ENCODE results near the gene CCDC87.
"Not testable (repeated sequence)": the region's sequence is repeated elsewhere in the genome, so short reads cannot be mapped to it uniquely, and the experiment has no call there.

The CCDC87 gene

DNA sequence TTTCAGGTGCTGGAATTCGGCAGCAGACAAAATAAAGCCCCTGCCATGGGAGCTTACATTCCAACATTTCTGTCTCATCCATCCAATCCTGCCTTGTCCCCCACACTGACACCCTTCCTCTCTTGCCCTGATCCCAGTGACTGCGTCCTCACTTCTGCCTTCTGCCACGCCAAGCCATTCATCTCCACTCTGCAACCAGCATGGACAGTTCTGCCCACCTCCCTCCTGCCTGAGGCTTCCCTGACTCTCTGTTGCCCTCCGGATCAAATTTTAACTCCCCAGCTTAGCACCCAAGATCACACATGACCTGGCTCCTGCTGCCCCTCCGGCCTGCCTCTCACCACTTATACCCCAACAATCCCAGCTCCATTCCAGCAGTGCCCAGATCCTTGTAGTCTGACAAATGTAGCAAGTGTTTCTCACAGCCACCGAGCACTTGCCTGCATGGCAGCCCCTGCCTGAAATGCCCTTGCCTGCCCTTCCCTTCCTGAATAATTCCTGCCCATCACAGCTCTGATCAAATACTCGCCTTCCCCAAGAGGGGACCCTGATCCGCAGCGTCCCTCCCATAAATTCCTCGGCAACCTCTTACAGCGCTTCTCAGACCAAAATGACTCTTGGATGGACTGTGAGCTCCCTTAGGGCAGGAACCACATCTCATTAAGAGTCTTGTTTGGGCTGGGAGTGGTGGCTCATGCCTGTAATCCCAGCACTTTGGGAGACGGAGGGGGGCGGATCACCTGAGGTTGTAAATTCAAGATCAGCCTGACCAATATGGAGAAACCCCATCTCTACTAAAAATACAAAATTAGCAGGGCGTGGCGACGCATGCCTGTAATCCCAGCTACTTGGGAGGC, 43.9 kb downstream of the CCDC87 start:
- no peak for DNase-seq

DNA sequence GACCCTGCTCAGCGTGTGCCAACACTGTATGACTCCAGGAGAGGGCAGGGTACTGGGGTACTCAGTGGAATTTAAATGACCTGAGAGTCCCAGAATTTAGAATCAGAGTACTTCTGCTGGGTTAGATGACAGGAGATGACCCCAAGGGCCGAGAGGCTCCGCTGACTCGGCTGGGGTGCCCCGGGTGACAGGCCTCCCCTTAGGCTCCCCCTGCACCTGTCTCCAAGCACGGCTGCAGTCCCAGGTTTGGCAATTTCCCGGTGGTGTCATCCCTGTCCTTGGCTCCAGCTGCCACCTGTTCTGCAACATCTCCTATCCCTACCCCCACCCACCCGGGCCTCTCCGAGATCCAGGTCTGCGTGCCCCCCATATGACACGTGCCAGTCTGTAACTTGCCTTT, 44.8 kb downstream of the CCDC87 start:
- DNase-seq = no peak

DNA sequence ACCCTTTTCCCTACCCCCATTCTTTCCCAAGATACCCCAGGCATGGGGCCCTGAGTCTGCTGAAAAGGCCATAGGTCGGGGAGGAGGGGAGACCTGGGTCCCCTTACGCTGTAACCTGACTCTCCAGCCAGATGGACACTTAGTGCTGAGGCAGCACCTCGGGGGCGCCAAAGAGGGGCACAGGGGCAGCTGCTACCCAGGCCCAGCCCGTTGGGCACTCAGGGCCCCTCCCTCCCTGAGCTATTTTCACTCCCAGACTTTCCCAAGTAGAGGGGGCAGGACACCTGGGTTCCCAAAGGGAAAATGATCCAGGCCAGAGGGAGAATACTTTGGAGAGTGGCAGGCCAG, 45.2 kb downstream of the CCDC87 start:
- DNase-seq = no peak

DNA sequence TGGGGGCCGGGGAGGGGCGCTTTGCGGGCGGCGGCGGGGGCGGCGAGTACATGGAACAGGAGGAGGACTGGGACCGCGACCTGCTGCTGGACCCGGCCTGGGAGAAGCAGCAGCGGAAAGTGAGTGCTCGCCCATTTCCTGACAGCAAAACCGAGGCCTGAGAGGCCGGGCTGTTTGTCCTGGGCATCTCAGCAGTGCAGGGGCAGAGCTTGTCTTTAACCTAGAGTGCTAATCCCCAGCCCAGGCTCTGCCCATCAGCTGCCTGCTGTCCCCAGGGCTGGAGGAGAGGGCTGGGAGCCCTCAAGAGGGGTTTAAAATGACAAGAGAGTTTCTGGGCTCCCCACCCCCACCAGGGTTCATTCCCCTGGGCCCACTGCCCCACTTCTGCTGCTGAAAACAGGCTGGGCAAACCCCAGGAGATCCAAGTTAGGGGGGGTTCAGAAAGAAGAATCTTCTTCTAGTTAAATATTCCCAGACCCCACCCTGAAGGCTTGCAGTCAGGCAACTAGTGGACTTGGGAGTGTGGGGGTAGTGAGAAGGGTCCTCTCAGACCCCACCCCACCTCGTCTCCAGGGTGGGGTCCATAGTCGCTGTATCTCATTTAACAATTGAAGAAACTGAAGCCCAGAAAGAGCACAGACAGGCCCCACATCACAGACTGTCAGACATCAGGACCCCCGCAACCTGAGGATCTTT, 45.7 kb downstream of the CCDC87 start:
- DNase-seq = no peak

DNA sequence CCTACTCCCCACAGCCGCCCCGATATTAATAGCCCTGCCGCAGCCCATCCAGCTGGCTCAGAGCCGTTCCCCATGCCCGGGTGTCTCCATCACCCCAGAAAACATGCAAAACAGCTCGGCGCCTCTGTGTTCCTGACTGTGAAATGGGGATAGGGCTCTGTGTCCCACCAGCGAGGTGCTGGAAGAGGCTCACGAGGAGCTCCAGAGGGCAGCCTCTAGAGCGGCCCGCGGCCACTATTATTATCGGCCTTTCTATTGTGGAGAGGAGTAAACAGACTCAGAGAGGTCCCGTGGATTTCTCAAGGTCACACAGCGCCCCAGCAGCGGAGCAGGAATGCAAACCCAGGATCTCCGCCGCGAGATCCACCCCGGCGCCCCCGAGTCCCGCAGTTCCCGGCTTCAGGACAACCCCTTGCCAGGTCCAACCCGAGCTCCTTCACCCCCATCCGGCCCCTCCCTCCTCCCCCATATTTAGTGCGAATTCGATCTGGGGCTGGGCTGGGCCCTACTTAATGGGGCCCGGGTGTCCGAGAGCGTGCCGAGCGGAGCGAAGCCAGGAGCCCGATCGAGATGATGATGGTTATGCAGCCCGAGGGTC, 46.4 kb downstream of the CCDC87 start, which contains the start of gene ACTN3:
TSS of gene ACTN3 (plus strand) at position 536 of the 598 bp plus-strand sequence. CDS start at position 571, 35 bp downstream.
- DNase-seq = no peak

DNA sequence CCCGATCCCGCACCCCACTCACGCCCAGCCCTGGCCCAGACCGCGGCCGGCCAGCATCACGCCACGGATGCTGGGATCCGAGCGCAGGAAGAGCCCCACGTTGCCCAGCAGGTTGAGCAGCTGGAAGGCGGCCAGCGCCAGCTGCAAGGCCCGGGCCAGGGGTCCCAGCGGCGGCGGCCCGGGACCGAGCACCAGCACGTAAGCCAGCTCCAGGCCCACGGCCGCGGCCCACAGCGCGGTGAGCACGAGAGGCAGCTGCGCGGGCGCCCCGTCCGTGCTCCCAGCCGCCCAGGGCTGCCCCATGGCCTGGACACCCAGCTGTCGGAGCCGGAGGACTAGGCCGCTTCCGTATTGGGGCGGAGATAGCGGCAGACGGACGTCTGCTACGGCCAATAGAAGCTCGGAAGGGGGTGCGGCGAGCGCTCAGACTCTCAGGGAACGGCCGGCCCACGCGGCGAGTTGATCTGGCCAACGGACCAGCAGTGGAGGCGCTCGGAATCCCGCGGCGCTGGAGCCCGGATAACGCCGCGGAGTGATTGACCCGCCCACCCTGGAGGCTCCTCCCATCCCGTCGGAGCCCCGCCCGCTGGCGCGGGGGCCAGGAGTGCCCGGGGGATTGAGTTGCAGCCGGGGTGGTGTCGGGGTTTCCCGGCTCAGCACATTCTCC, 47.0 kb downstream of the CCDC87 start, which contains the start of gene ZDHHC24:
TSS of gene ZDHHC24 (minus strand) at position 348 of the 667 bp plus-strand sequence. CDS start at position 303, 45 bp downstream.
- DNase-seq = peak; percentile 93

DNA sequence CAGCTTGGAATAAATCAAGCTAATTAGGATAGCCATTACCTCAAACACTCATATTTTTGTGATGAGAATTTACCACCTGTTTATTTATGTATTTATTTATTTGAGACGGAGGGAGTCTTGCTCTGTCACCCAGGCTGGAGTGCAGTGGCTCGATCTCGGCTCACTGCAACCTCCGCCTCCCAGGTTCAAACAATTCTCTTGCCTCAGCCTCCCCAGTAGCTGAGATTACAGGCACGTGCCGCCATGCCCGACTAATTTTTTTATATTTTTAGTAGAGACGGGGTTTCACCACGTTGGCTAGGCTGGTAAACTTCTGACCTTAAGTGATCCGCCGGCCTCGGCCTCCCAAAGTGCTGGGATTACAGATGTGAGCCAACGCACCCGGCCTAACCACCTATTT, 47.9 kb downstream of the CCDC87 start:
- DNase-seq = not testable (repeated sequence)

DNA sequence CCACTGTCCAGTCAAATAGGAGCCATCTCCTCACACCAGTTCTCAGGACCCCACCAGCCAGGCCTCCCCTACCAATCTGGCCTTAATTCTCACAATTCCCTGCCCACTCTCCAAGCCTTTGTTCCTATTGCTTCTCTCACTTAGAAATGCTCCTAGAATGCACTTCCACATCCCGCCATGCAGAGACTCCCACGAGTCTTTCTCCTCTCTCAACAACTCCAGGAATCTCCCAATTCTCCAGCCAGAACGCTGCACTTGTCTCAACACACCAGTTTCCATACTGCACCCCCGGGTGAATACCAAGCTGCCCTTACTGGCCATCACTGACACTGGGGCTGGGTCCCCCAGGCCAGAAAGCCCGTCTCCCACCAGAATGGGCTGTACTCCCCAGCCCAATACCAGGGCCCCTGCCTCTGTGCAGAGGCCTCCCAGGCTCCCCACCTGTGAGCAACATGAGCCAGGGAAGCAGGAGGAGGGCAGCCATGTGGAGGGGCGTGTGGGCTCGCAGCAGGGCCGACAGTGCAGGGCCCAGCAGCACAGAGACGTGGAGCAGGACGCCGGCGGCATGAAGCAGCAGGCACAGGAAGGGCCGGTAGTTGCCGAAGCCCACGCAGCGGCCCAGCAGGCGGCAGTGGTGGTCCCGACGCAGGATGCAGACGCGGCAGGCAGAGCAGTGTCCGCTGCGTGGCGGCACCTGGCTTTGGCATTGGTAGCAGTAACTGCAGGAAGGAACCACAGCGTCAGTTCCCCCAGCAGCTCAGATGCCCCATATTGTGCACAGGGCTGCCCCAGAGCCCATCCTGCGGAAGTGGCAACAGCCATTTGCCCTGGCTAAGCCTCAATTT, 49.4 kb downstream of the CCDC87 start:
- no peak for DNase-seq

DNA sequence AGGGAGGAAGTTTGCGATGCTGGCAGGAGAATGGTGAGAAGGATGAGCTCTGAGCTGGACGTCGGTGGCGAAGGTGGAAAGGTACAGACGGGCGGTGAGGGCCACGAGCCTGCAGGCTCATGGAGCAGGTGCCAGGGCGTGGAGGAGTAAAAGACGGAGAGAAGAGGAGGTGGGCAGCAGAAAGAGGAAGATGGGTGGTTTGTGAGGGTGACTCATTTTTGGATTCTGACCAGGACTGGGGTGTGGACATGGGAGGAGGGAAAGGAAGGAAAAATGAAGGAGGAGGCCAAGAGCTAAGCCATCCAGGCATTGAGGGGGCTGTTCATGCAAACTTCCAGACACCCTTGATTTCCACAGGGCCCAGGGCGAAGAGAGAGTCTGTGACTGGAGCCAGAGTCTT, 50.5 kb downstream of the CCDC87 start:
- DNase-seq = no peak

DNA sequence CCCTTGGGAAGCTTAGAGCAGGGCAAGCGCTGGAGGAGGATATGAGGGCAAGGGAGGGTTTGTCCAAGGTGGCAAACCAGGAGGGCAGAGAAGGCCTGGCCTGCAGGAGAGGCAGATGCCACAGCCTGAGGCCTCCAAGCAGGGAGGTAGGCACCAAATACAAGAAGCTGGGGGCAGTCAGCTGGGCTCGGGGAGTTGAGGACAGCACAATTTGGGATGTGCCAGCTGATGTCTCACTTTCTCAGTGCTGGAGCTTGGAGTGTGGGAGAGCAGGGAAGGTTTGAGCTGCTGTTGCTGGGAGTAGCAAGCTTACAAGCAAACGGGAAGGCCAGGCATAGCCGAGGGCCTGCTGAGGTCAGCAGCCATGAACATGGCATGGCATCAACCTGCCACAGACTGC, 51.0 kb downstream of the CCDC87 start:
- no peak for DNase-seq

DNA sequence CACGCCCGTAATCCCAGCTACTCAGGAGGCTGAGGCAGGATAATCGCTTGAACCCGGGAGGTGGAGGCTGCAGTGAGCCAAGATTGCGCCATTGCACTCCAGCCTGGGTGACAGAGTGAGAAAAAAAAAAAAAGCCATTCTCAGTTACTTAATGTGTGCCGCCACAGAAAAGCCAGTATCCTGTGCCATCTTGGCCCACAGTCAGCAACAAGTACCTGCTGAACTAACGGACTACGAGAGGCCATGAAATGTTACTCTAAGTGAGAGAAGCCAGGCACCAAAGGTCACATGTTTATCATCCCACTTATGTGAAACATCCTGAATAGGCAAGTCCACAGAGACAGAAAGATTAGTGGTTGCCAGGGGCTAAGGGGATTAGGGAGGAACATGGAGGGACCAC, 52.3 kb downstream of the CCDC87 start:
- DNase-seq = not testable (repeated sequence)
